Measurements from ENCODE around the gene RBM38.

Gene RBM38

DNA sequence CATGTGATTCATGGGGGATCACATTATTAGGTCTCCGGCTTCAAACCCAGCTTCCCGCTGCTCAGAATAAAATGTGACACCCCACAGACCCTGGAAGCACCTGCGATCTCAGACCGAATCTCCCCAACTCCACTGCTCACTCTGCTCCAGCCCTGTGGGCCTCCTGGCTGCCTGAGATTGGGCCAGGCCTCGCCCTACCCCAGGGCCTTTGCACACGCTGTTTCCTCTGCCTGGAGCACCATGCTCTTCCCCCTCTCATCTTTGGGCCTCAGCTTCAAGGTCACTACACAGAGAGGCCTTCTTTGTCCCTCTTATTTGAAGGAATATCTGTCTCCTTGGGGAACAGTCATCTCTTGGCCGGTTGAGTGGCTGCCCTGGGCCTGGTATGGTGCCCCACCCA, 48.8 kb downstream of the RBM38 start:
- DNase-seq: no peak

DNA sequence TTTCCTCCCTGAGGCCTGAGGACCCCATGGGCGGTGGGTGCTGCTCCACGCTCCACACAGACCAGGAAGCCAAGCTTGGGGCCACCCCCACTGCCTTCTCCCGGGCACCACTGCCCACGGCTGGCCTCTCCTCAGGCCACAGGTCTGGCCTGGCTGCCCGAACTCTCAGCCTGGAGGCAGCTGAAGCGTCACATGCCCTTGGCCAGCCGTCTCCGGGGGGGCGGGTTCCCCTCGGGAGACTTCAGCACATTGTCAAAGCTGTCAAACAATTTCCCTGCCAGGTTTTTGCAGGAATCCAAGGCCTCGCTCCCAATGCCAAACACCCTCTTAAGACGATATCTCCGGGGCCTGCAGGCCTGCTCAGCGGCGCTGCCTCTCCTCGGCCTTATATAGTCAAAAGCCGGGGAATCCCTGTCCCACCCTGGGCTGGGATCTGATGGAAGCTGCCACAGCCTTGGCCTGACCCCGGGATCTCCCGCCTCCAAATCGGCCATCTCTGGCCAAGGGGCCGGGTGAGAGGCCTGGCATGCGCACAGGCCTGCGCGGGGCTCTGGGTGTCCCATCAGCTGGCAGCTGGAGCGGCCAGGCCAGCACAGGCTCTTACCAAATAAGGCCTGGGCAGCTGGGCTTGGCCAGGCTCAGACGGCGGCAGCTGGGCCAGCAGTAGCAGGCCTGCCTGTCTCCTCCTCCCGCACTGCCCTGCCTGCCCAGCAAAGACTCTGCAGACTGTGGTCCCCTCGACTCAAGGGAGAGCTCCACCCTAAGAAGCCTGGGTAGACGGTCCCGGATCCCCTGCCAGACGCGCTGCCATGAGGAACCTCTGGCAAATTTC, 49.7 kb downstream of the RBM38 start:
- DNase-seq: no peak

DNA sequence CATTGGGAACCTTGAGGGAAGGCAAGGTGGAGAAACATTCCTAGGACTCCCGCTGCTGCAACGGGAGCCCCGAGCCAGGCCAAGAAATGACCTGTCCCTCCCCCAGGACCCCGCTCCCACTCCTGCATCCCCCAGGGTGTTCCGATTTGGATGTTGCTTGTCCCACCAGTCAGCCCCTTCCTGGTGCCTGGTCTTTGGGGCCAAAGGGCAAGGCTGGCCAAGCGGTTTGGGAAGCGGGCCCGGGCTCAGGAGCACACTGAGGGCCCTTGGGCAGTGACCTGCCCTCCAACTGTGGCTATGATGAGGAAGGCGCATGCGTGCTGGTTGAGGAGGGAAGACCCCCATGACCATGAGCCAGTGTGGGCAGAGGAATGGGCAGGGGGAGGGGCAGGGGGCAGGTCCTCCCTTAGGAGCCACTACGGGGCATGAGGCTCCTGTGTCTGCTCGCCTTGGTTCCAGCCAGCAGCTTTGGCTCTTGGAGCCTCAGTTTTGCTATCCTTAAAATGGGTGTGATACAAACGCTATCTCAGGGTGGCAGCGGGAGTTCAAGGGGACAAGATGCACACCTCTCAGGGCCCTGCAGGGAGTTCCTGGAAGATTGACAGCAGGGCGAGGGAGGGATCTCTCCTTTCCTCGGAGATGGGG, 50.4 kb downstream of the RBM38 start:
- no peak for DNase-seq

DNA sequence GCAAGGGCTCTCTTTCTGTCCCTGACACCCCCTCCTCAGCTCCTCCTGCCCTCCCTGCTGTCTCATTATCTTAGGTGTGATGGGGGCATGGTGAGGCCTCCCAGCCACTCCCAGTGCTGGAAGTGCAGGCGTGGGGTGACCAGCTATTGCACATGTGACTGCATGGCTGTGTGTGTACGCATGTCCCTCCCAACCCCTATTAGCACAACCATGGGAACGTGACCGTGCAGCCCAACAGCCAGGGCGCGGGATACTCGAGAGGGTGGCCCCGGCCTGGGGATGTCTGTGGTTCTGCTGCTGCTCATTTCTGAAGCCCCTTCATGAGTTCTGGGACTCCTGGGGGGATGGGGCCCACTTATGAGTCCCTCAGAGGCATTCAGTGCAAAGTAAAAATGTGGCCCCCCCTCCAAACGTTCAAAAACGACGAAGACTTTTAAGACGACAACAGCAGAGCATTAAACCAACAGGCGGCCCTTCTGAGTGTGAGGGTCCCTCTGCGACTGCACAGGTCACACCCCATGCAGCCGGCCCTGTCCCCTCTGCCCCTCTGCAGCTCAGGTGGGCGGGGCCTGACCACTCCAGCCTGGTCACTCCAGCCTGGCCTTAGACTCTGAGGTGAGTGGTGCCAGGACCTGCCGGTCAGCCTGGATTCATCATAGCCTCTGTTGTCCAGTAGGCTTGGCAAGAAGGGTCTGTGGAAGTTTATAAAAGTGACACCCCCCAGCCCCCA, 51.1 kb downstream of the RBM38 start:
- DNase-seq: no peak

DNA sequence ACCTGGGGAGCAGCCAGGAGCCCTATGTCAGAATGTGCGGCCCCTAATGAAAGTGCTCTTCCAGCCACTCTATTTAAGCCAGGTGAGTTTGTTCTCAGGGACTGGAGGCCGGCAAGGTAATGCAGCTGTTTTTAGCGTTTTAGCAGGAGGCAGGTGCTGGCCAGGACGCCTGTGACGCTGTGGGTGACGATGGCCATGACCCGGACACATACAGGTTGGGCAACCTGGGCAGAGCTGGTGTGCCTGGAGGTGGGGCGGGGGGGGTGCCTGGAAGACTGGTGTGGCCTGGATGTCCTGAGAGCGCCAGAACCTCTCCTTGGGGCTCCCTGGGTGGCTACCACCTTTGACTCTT, 51.7 kb downstream of the RBM38 start:
- DNase-seq: no peak

DNA sequence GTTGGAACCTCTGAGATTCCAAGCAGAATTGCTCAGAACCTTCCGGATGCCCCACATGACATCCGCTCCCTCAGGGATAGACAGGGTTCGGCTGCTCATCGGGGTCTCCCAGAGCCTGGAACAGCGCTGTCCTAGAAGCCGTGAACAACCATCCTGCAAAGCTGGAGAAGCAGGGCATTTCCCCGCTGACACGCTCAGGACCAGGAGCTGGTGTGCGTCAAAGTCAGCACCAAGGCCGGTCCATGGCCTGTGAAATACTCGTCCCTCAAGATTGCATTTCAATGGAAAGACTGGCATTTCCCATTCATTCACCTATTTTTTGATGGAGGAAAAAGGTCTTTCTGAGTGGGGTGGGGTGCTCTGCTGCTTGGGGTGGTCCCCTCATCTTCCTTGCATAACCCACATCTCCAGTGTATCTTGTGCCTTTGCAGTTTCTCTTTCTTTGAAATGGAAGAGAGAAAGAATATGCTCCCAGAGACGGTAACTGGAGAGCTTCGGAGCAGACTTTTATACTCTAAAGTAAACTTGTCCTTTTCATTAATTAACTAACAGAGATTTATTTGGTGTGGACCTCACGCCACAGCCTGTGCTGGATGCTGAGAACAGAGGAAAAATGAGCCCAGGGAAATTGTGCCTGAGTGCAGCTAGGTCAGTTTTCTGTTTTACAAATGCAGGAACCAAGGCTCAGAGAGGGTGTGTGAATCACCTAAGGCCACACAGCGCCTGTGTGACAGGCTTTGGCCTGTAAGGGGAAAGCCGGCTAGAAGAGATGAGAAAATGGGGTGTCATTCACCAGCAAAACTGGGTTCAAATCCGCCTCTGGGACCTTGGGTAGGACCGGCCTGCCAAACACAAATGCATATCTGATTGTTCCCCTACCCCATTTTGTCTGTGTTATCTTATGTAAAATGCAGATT, 52.4 kb downstream of the RBM38 start:
- DNase-seq: no peak

DNA sequence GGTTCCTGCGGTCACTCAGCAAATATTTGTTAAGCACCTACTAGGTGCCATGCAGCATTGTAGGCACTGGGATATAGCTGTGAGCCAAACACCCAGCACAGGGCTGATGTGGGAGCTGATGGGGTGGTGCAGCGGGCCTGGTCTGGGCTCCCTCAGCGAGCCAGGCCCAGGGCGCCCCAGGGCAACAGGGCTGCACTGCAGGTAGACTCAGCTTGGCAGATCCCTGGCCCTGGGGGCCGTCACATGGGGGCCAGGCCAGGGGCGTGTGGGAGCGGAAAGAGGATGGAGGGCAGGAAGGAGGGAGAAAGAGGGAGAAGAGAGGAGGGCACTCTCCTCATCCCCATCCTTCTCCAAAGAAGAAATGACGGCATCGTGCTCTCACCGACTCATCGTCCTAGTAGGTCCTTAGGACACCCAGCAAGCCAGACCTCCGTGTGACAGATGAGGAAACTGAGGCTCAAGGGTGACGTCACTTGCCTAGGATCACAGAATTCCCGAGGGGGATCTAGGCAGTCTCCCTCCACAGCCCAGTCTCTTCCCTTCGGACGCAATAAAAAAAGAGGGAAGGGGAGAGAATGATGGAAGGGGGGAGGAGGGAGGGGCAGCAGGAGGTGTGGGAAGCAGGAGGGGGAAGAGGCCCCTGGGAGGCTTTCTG, 53.3 kb downstream of the RBM38 start:
- DNase-seq: no peak

DNA sequence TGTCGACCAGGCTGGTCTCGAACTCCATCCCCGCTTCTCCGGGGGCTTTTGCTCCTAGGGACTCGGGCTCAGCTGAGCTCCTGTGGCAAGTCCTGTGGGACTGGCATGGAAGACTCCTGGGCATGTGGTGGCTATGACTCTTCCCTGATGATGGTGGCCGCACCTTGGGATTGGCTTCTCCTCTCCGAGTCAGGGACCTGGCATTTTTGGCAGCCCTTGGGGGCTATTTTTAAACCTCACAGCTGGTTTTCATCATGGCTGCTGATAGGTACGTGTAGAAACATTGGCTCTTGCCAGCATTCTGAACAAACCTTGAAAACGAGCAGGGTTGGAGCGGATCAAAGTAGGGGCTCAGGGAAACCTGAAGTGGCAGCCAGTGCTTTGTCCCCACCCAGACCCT, 54.1 kb downstream of the RBM38 start:
- DNase-seq: no peak

DNA sequence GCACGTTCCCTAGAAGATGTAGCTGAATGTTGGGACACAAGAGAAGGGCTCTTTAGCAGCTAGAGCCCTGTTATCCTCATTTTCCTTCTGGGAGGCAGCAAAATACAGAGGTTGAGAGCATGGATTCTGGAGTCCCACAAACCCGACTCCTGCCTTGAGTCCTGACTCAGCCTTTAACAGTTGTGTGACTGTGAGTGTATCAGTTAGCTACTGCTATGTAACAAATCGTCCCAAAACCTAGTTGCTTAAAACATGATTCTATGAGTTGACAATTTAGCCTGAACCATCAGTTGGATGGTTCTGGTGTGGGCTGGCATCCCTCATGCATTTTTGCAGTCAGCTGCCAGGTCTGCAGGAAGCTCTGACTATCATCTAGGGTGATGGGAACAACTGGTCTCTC, 54.6 kb downstream of the RBM38 start:
- no peak for DNase-seq

DNA sequence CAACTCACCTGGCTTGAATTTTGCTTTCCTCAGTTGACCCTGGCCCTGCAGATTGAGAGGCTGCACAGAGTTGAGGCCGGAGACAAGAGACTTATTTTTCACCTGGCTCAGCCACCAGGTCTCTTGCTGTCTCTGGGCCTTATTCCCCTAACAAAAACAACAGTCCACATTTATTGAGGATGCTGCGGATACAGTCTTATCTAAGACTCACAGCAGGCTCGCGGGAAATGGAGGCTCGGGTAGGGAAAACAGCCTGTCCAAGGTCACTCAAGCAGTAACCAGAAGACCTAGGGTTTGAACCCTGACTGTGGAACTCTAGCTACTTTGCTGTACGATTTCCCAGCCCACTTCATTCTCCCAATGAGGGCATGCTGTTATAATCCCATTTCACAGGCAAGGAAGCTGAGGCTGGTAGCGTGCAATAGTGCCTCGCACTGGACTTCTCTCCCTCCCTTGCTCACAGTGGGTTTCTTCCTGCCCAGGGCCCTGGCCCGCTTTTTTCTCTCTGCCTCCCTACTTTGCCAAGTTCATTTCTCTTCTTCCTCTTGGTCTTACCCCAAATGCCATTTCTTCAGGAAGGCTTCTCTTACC, 57.7 kb downstream of the RBM38 start:
- DNase-seq: peak; percentile 47

DNA sequence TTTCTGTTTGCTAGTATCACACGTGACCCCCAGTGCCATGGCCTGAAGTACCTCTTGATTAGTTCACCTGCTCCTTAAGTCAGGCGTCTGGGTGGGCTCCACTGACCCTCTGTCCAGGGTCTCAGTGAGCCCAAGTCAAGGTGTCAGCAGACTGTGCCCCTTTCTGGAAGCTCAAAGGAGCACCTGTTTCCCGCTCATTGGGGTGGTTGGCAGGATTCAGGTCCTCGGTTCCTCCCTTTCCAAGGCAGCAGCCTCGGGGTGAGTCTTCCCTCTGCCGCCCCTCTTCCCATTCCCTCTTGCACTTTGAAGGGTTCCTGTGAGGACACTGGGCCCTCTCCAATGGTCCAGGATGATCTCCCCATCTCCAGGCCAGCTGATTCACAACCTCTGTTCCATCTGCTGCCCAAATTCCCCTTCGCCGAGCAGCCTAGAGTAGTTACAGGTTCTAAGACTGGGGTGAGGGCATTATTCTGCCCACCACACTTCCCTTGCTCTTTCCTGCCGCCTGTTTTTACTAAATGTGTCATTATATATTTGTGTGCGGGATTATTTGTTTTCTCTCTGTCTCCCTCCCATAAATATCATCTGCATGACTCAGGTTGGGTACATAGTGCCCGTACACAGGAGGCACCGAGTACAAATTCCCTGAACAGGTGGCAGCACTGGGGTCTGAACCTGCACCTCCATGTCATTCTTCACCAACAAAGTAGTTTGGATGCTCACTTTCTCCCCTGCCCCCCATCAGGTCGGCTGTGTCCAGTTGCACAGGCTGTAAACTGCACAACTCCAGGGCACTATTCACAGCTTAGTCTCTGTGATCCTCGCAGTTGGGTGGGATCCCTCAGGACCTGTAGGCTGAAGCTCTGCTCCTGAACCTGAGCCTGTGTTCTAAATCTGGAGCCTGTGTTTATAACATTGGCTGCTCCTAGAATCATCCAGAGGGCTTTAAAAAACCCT, 58.5 kb downstream of the RBM38 start:
- DNase-seq: no peak

DNA sequence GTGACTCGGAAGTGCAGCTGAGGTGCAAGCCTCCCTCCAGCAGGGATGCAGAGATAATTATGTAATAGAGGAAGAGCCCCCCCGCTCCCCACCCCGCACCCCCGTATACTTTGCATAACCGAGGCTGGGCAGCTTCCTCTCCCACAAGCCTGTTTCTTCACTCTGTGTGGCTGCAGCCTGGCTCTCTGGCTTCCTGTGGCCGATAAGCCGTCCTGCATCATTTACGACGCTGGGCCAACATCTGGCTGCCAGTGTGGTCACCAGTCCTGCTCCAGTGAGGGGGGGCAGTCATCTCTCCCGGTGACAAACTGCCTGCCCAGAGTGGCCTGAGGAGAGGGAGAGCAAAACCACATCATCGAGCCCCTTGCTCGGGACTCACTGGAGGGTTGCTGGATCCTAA, 59.2 kb downstream of the RBM38 start:
- peak; percentile 92 for DNase-seq

DNA sequence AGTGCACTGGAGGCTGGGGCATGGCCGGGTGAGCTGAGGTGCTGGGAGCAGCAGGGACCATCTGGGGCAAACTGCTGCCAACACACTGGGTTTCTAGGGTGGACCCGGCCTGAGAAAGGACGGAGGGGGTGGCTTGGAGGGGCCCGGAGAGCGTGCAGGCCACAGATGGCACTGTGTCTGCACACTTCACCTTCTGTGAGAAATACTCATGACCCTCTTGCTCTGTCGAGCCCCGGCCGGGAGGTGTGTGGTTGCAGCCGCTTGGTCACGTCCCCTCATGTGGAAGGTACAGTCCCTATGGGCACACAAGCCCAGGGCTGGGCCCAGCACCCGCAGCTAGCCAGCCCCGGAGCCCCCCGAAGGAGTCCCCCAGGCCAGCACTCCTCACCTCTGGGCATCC, 59.7 kb downstream of the RBM38 start:
- DNase-seq: peak; percentile 39

DNA sequence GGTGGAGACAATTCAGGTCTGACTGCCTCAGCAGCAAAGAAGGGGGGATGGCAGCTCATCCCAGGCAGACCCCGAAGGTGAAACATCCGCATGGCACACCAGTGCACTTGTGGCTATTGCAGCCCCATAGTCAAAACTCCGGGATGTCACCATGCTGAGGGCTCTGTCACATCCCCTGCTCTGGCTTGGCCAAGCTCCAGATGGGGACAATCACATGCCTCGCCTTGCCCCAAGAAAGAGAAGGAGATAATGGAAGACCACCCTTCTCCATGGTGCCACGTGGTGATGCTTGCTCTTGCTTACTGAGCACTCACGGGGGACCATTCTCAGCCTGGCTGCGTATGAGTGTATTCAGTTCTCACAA, 60.2 kb downstream of the RBM38 start:
- DNase-seq: peak; percentile 68

DNA sequence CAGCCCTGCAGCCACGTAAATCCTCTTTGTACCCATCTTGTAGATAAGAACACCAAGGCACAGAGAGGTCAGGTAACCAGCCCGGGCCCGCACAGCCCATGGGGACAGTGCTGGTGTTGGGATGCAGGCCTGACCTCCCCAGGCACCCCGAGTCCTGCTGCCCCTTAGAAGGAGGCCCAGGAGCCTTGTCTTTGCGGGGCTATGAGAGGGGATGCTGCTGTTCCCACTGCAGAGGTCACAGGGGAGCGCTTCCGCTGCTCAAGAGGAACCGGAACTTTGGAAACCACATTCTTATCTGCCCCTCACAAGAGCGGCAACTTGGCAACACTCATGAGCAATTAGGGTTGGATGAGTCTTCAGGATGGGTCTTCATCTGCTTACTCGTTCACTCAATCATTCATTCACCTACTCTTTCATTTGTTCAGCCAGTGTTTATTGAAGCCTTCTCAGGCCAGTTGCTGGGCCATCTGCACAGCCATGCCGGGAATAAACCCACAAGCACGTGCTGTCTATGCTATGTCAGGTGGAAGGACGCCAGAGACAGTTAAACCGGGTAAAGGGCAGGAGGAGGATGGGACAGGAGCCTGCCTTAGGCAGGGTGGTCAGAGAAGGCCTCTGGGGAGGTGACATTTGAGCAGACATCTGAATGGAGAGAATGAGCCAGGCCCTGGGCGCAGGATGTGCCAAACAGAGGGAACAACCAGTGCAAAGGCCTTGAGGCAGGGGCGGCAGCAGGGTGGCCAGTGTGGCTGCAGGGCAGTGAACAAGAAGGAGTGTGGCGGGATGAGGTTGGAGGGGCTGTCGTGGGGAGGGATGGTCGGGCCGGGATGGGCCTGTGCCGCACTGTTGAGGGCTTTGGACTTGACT, 60.8 kb downstream of the RBM38 start:
- DNase-seq: peak; percentile 98

DNA sequence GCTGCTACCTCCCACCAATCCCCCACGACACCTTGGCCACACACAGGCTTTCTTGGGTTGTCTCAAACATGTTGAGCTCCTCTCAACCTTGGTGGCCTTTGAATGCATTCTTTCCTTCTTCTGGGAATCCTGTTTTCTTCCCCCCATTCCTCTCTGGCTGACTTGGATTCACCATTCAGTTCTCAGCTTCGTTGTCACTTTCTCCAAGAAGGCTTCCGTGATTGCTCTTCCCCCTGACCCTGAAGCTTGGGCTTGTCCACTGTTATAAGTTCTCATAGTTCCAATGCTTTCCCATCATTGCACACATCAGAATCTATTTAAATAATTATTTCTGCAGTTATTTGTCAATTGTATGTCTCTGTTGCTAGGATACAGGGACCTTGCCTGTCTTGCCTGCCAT, 64.2 kb downstream of the RBM38 start:
- DNase-seq: no peak

DNA sequence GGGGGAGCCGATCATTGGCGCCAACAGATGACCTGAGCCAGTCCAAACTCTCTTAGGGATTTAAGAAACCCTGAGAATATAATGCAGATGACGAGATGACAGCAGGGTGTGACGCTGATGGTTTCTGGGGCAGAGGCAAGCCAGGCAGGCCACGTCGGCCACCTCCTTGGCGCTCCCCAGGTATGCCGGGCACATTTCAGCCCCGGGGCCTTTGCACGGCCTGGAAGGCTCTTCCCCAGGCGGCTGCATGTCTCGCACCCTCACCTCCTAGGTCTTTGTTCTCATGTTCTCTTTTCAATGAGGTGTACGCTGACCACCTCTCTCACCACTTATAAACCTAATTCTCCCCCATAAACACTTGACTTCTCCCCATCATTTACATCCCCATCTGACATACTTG, 64.9 kb downstream of the RBM38 start:
- no peak for DNase-seq

DNA sequence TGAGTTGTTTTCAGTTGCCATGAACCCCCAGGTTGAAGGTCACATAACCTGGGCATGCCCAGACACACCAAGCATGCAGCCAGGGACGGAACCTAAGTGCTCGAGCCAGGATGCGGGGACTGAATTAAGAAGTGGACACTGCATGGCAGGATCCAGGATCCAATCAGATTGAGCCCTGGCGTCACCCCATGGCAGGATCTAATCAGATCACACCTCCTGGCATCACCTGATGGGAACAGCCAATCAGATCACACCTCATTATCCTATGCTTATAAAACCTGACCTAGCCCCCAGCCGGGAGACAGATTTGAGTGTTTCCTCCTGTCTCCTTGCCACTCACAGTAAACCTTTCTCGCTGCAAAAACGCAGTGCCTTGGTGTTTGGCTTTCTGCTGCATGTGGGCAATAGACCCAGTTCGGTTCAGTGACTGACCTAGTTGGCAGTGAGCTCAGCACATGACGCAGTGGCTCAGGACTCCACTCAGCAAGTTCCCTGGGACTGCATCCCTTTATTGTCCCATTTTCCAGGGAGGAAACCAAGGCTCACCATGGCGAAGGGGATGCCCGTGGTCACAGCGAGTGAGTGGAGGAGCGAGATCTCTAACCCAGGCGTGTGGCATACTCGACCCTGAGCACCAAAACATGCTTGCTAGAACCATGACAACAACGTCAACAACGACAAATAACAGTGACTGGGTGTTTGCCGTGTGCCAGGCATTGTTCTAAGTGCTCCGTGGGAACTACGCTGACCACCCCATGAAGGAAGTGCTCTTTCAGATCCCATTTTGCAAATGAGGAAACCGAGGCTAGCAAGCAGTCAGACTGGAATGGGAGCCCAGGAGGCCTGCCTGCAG, 66.3 kb downstream of the RBM38 start:
- DNase-seq: no peak
